ENCODE data around the gene NGLY1. TPM values are rescaled to one million over a fixed set of nuclear protein-coding genes. Genes with fewer than 3 reads are reported as not detected.

Gene NGLY1
- total RNA-seq, 1 donor from 2014 or later, result 28.0 TPM

- H3K27ac Mint-ChIP-seq (ENCODE audit: unreplicated experiment), result no peak overlapping the region
- no peak overlapping the region for H3K4me3 Mint-ChIP-seq (ENCODE audit: unreplicated experiment)
- H3K4me1 Mint-ChIP-seq (ENCODE audit: low read depth, unreplicated experiment), result no peaks in the 10 kb centered on the region
- no peaks in the 10 kb centered on the region for H3K27me3 Mint-ChIP-seq (ENCODE audit: unreplicated experiment)
- TF ChIP-seq CTCF (IDR thresholded peaks at IDR 0.05; ENCODE audit: partially characterized antibody, unreplicated experiment), result no peak
- no peak for DNase-seq
- no peaks in the 10 kb centered on the region for H3K36me3 Mint-ChIP-seq (ENCODE audit: unreplicated experiment)
- no peaks in the 10 kb centered on the region for H3K9me3 Mint-ChIP-seq (ENCODE audit: unreplicated experiment)
Measured at GRCh38 chr3:25683410-25683809, 99.8 kb downstream of the NGLY1 start.

- DNase-seq, result no peak
- no peak overlapping the region for H3K4me3 Mint-ChIP-seq (ENCODE audit: unreplicated experiment)
- no peaks in the 10 kb centered on the region for H3K4me1 Mint-ChIP-seq (ENCODE audit: low read depth, unreplicated experiment)
- no peaks in the 10 kb centered on the region for H3K36me3 Mint-ChIP-seq (ENCODE audit: unreplicated experiment)
- no peak for TF ChIP-seq CTCF (IDR thresholded peaks at IDR 0.05; ENCODE audit: partially characterized antibody, unreplicated experiment)
- no peaks in the 10 kb centered on the region for H3K27me3 Mint-ChIP-seq (ENCODE audit: unreplicated experiment)
- no peak overlapping the region for H3K27ac Mint-ChIP-seq (ENCODE audit: unreplicated experiment)
- peaks cover 1% of the 10 kb centered on the region for H3K9me3 Mint-ChIP-seq (ENCODE audit: unreplicated experiment)
Measured at GRCh38 chr3:25679642-25680302, 103.5 kb downstream of the NGLY1 start.

GRCh38 chr3:25679166-25679565 is 104.1 kb downstream of the NGLY1 start:
- no peaks in the 10 kb centered on the region for H3K4me1 Mint-ChIP-seq (ENCODE audit: low read depth, unreplicated experiment)
- TF ChIP-seq CTCF (IDR thresholded peaks at IDR 0.05; ENCODE audit: partially characterized antibody, unreplicated experiment), result no peak
- no peak for DNase-seq
- no peaks in the 10 kb centered on the region for H3K27me3 Mint-ChIP-seq (ENCODE audit: unreplicated experiment)
- H3K4me3 Mint-ChIP-seq (ENCODE audit: unreplicated experiment), result no peak overlapping the region
- H3K27ac Mint-ChIP-seq (ENCODE audit: unreplicated experiment), result no peak overlapping the region
- no peaks in the 10 kb centered on the region for H3K36me3 Mint-ChIP-seq (ENCODE audit: unreplicated experiment)
- peaks cover 3% of the 10 kb centered on the region for H3K9me3 Mint-ChIP-seq (ENCODE audit: unreplicated experiment)

- peaks cover 3% of the 10 kb centered on the region for H3K9me3 Mint-ChIP-seq (ENCODE audit: unreplicated experiment)
- no peaks in the 10 kb centered on the region for H3K36me3 Mint-ChIP-seq (ENCODE audit: unreplicated experiment)
- H3K4me1 Mint-ChIP-seq (ENCODE audit: low read depth, unreplicated experiment), result no peaks in the 10 kb centered on the region
- H3K4me3 Mint-ChIP-seq (ENCODE audit: unreplicated experiment), result no peak overlapping the region
- no peak for TF ChIP-seq CTCF (IDR thresholded peaks at IDR 0.05; ENCODE audit: partially characterized antibody, unreplicated experiment)
- H3K27ac Mint-ChIP-seq (ENCODE audit: unreplicated experiment), result no peak overlapping the region
- no peak for DNase-seq
- no peaks in the 10 kb centered on the region for H3K27me3 Mint-ChIP-seq (ENCODE audit: unreplicated experiment)
Measured at GRCh38 chr3:25678581-25678980, 104.7 kb downstream of the NGLY1 start.

- H3K36me3 Mint-ChIP-seq (ENCODE audit: unreplicated experiment), result no peaks in the 10 kb centered on the region
- no peak for TF ChIP-seq CTCF (IDR thresholded peaks at IDR 0.05; ENCODE audit: partially characterized antibody, unreplicated experiment)
- H3K4me3 Mint-ChIP-seq (ENCODE audit: unreplicated experiment), result no peak overlapping the region
- DNase-seq, result no peak
- peaks cover 4% of the 10 kb centered on the region for H3K9me3 Mint-ChIP-seq (ENCODE audit: unreplicated experiment)
- H3K27ac Mint-ChIP-seq (ENCODE audit: unreplicated experiment), result no peak overlapping the region
- no peaks in the 10 kb centered on the region for H3K4me1 Mint-ChIP-seq (ENCODE audit: low read depth, unreplicated experiment)
- no peaks in the 10 kb centered on the region for H3K27me3 Mint-ChIP-seq (ENCODE audit: unreplicated experiment)
Measured at GRCh38 chr3:25677121-25677520, 106.1 kb downstream of the NGLY1 start.
